Measurements from ENCODE around the gene RAB3A.

DNA sequence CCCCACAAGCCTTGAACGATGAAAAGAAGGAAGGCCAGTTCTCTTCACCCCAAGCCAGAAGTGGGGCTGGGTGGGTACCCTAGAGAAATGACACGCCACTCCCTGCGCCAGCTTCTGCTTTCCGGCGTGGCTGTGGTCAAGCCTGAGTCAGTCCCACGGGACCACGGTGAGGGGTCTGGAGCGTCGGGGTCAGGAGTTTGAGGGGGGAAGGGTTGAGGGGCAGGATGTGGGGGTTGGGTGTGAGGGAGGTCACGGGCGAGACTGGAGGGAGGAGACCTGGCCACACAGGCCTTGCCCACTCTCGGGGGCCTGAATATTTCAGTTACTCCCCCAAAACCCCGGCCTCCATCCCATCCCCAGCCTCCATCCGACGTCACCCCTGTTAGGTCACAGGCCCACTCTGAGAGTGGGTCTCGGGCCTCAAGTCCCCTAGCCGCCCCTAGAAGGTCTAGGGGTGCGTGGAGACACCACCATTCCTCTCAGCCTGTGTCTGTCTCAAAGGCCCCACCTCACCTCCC, 30.7 kb downstream of the RAB3A start:
- TF ChIP-seq CTCF (IDR thresholded peaks at IDR 0.05) (no peak), EP300 (IDR thresholded peaks at IDR 0.05) (peak in 2 of 4 donors; percentile 38 to 77), POLR2A (IDR thresholded peaks at IDR 0.05) (no peak), POLR2AphosphoS5 (IDR thresholded peaks at IDR 0.05) (peak in 1 of 2 donors; percentile 40)

Measured in upper lobe of left lung (tissue), 4 donors.